HL-60 (cell line): Measurements from ENCODE around the gene DENND1B.
"Not testable (repeated sequence)": the region's sequence is repeated elsewhere in the genome, so short reads cannot be mapped to it uniquely, and the experiment has no call there.

Experiments used
- POLR2AphosphoS5 ChIP-seq: IDR thresholded peaks from 2 replicates; pipeline ENCODE4 v1.6.1; 2012; ENCODE audit warnings: low read depth
- SPI1 ChIP-seq: IDR thresholded peaks from 2 replicates; pipeline ENCODE4 v1.6.1; 2012; ENCODE audit warnings: low read depth, mild to moderate bottlenecking, borderline replicate concordance
- TF ChIP-seq, protein P1 (sequence below): IDR thresholded peaks from one replicate; pipeline ENCODE4 v1.5.1; 2011; ENCODE audit warnings: low read length, control low read depth, inconsistent platforms; ENCODE audit not compliant: insufficient read depth
- TF ChIP-seq, protein P2 (sequence below): IDR thresholded peaks from 2 replicates; pipeline ENCODE4 v1.6.1; 2012; ENCODE audit warnings: low read depth; ENCODE audit not compliant: insufficient replicate concordance

DNA sequence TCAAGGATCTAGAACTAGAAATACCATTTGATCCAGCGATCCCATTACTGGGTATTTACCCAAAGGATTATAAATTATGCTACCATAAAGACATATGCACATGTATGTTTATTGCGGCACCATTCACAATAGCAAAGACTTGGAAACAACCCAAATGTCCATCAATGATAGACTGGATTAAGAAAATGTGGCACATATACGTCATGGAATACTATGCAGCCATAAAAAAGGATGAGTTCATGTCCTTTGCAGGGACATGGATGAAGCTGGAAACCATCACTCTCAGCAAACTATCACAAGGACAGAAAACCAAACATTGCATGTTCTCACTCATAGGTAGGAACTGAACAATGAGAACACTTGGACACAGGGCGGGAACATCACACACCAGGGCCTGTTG lies 199.7 kb downstream of the DENND1B start:
- TF ChIP-seq, protein P1, sequence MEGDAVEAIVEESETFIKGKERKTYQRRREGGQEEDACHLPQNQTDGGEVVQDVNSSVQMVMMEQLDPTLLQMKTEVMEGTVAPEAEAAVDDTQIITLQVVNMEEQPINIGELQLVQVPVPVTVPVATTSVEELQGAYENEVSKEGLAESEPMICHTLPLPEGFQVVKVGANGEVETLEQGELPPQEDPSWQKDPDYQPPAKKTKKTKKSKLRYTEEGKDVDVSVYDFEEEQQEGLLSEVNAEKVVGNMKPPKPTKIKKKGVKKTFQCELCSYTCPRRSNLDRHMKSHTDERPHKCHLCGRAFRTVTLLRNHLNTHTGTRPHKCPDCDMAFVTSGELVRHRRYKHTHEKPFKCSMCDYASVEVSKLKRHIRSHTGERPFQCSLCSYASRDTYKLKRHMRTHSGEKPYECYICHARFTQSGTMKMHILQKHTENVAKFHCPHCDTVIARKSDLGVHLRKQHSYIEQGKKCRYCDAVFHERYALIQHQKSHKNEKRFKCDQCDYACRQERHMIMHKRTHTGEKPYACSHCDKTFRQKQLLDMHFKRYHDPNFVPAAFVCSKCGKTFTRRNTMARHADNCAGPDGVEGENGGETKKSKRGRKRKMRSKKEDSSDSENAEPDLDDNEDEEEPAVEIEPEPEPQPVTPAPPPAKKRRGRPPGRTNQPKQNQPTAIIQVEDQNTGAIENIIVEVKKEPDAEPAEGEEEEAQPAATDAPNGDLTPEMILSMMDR, result not testable (repeated sequence)
- TF ChIP-seq, protein P2, sequence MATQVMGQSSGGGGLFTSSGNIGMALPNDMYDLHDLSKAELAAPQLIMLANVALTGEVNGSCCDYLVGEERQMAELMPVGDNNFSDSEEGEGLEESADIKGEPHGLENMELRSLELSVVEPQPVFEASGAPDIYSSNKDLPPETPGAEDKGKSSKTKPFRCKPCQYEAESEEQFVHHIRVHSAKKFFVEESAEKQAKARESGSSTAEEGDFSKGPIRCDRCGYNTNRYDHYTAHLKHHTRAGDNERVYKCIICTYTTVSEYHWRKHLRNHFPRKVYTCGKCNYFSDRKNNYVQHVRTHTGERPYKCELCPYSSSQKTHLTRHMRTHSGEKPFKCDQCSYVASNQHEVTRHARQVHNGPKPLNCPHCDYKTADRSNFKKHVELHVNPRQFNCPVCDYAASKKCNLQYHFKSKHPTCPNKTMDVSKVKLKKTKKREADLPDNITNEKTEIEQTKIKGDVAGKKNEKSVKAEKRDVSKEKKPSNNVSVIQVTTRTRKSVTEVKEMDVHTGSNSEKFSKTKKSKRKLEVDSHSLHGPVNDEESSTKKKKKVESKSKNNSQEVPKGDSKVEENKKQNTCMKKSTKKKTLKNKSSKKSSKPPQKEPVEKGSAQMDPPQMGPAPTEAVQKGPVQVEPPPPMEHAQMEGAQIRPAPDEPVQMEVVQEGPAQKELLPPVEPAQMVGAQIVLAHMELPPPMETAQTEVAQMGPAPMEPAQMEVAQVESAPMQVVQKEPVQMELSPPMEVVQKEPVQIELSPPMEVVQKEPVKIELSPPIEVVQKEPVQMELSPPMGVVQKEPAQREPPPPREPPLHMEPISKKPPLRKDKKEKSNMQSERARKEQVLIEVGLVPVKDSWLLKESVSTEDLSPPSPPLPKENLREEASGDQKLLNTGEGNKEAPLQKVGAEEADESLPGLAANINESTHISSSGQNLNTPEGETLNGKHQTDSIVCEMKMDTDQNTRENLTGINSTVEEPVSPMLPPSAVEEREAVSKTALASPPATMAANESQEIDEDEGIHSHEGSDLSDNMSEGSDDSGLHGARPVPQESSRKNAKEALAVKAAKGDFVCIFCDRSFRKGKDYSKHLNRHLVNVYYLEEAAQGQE, result not testable (repeated sequence)
- not testable (repeated sequence) for TF ChIP-seq POLR2AphosphoS5, SPI1
